NCI-H446 (cell line): Measurements from ENCODE around the gene SLC10A4.

ENCODE experiments used
- DNase-seq, 2 experiments: peaks; one replicate each; lab custom pipeline; 2025; lab: John Stamatoyannopoulos, UW

Gene SLC10A4

GRCh38 chr4:48489683-48490011, 6.5 kb downstream of the SLC10A4 start:
- DNase-seq = no peak

DNA sequence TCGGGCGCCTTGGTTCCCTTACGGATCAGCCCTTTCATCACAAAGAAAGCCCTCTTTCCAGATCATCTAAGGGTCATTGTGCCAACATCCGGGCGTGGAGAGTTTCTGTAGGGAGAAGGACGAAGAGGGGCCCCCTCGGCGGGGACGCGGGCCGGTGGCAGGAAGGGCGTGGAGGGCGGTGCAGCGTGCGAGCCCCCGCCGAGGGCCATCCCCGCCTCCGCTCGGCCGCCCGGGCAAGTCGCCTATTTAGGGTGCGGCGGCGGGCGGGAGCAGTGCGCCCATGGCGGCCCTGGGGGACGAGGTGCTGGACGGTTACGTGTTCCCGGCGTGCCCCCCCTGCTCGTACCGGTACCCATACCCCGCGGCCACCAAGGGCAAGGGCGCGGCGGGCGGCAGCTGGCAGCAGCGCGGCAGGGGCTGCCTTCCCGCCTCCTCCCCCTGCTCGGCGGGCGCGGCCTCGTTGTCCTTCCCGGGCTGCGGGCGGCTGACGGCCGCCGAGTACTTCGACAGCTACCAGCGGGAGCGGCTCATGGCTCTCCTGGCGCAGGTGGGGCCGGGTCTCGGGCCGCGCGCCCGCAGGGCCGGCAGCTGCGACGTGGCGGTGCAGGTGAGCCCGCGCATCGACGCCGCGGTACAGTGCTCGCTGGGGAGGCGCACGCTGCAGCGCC, 7.0 kb downstream of the SLC10A4 start, which contains the start of gene ZAR1:
ZAR1 (plus strand) TSS at position 241 of the 668 bp plus-strand sequence; CDS start at position 281, 40 bp downstream.
- DNase-seq = no peak

DNA sequence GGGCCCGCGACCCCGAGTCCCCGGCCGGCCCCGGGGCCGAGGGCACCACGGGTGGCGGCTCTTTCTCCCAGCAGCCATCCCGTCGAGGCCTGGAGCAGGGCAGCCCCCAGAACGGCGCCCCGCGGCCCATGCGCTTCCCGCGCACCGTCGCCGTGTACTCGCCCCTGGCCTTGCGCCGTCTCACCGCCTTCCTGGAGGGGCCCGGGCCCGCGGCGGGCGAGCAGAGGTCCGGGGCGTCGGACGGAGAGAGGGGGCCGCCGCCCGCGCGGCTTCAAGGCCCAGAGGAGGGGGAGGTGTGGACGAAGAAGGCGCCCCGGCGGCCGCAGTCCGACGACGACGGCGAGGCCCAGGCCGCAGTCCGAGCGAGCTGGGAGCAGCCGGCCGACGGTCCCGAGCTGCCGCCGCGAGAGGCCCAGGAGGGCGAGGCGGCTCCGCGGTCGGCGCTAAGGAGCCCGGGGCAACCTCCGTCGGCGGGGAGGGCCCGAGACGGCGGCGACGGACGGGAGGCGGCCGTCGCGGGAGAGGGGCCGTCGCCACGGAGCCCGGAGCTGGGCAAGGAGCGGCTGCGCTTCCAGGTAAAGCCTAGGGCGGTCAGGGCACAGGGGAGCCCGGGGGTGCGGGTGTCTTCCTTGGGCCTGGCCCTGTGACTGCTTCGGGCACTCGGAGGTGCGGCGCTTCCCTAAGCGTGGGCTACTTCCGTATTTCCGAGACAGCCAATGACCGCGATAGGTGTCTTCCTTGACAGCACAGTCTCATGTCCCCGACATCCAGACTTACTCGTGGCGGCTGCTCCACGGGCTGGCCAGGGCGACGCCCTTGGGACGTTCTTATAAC, 7.8 kb downstream of the SLC10A4 start:
- DNase-seq = no peak

DNA sequence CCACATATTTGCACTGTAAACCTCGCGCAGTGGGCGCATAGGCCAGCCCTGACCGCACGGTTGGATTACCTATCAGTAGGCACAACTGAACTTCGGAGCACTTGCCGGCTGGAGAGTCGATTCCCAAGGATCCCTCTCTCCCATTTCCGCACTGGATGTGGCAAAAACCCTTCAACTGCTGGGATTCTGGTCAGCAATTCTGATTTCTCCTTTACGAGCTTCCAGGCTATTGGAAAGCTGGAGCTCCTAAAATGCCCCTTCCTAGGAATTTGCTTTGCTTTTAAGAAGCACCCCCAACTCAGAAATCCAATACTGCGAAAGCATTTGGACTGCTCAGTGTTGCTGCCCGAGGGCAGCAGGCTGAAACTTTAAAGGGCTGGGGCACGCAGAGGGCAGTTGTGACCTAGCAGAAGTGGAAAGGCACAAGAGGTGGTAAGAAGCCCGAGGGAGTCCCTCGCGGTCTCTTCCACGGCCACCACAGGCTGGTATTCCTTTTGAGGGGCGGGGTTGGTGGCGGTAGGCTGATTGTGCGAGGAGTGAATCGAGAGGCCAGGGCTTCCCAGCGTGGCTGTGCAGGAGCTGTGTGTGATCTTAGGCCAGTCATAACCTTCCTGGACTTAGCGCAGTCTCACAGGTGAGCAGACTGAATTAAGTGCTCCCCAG, 8.5 kb downstream of the SLC10A4 start:
- DNase-seq = no peak

- DNase-seq = no peak
Measured at GRCh38 chr4:48493452-48494100, 10.4 kb downstream of the SLC10A4 start.

DNA sequence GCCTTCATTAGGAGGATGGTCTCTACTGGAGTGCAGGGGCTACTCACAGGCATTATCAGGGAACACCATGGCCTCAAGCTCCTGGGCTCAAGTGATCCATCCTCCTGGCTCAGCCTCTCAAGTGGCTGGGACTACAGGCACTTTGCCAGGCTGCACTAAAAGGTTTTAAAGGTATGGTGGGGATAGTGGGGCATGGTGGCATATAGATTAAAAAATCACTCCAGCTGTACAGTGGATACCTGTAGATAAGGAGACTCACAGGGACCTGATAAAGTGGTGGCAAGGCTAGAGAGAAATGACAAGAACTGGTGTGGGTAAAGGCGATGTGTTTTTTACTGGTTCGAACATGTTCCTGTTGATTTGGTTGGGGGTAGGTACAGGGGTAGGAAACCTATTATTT, 12.8 kb downstream of the SLC10A4 start:
- no peak for DNase-seq

GRCh38 chr4:48498895-48499294, 15.8 kb downstream of the SLC10A4 start:
- DNase-seq = no peak

DNA sequence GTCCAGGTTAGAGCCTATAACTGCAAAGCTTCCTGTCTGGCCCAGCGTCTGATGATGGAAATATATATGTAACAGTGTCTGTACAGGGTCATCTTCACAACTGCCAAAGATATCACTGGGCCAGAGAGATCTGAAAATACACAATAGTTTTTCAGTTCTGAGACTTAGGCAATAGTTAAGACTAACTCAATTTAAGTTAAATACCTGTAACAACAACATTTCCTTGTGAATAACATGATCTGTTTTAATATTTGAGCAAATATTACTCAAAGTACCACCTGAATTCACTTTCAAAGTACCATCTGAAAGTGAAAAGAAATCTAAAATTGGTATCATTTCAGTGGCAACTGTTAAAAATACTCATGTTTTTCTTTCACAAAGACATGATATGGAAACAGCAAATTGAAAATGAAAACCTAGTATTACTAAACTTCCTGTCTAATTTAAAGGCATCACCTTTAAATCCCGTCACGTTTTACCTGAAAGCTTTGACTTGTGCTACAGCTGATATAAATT, 16.5 kb downstream of the SLC10A4 start:
- no peak for DNase-seq

GRCh38 chr4:48503233-48504025, 20.3 kb downstream of the SLC10A4 start:
- no peak for DNase-seq

DNA sequence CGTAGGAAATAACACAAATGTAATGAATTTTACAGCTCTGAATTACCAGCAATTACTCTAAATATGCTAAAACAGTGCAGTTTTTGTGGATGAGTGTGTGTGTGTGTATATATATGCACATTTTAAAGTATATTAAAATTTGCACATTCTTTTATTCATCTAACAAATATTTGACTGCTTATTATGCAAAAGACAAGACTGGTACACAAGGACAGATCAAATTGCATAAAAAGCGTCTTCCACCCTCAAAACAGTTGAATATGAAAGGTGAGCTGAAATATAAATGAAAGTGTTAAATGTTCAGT, 20.8 kb downstream of the SLC10A4 start:
- no peak for DNase-seq

GRCh38 chr4:48504352-48504751, 21.2 kb downstream of the SLC10A4 start:
- no peak for DNase-seq

DNA sequence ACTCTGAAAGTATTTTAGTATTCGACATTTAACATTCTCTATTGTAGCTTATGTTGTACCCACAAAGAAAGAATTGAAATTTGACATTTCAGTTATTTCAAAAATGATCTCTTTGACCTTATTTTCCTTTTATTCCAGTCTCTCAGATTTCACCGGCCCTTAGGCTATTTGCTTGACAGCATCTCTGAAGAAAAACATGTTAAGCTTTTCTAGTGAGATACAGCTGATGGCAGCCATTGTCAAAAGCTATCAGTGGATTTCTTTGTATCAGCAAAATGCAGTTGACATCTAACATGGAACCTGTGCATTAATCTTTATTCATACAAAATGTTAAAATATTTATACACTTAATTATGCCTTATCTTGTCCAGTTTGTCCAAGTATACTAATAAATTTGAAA, 23.6 kb downstream of the SLC10A4 start:
- DNase-seq = no peak

- DNase-seq = no peak
Measured at GRCh38 chr4:48509543-48509942, 26.4 kb downstream of the SLC10A4 start.

GRCh38 chr4:48518143-48518542, 35.0 kb downstream of the SLC10A4 start:
- DNase-seq = no peak

DNA sequence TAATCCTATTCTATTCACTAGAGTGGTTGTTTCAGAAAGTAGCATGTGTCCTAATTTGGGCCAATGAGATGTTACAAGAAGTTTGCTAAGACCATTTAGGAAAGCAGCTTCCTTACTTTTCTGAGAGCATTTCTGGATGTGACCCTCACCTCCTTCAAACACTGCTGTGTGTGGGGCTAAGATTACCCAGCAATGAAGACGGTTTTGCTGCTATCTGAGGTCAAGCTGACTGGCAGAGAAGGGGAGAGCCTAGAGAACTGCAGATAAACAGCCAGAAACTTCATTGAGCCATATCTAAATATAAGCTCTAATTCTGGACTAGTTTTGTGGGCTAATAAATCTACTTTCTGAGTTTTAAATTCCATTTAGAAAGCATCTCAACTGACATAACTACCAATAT, 43.3 kb downstream of the SLC10A4 start:
- no peak for DNase-seq

DNA sequence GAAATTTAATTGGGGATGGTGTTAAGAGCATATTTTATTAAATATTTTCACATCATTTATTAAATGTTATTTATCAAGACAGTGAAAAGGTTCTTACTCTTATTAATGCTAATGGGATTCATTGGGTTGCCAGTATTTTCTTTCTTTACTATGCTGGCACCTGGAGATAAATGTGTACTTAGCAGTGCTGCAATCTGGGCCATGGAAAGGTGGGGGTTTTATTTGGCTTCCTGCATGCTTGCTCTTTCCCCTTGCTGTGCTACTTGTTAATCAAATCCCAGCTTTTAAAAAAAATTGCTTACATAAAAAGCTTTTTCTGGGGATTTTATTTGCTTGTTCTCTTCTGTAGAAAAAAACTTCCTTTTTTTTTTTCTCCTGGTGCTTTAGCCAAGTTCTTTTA, 55.2 kb downstream of the SLC10A4 start:
- DNase-seq = no peak
